HCT116 (cell line): ENCODE data around the gene DISP2. TPM values are rescaled to one million over a fixed set of nuclear protein-coding genes. Genes with fewer than 3 reads are reported as not detected.

ENCODE experiments used
- ATAC-seq: fragments of 200-7000 bp; cut with Tn5 transposase; 2 replicates; pipeline ENCODE4 v1.9.1; 2020; ENCODE audit warnings: mild to moderate bottlenecking, moderate library complexity
- BruUV-seq: library from RNA; stranded (reverse); fragments of 400-500 nt; replicated peaks from 2 replicates; lab custom pipeline; 2021; lab: Mats Ljungman, UMichigan
- CTCF ChIA-PET: fragments of 300-600 bp; sonication (Branson Sonifier 250); formaldehyde crosslinking; loops from one replicate; lab custom pipeline; 2021; ENCODE audit warnings: antibody characterized with exemption; lab: Charles Lee
- POLR2A ChIA-PET: fragments of 300-600, 350-600 bp; sonication (Branson Sonifier 250); formaldehyde crosslinking; loops from one replicate; lab custom pipeline; 2021; ENCODE audit warnings: antibody characterized with exemption; lab: Charles Lee
- RAD21 ChIA-PET, 2 experiments: fragments of 300-600 bp; sonication (Branson Sonifier 250); formaldehyde crosslinking; loops; one replicate each; lab custom pipeline; 2023; ENCODE audit warnings: low total read pairs in 2 of 2; ENCODE audit not compliant: uncharacterized antibody in 2 of 2, unreplicated experiment in 2 of 2, low non-redundant PET in 1 of 2; lab: Charles Lee
- DNase-seq: peaks from one replicate; pipeline ENCODE4 v3.0.0-alpha.2; 2010; ENCODE audit warnings: low read depth, low spot score
- H2AFZ ChIP-seq: fragments of 200-600 bp; shearing (Covaris generic), sonication (generic); 2 replicates; pipeline ENCODE4 v1.6.1; 2017; ENCODE audit warnings: low read depth, mixed run types, mixed read lengths, antibody characterized with exemption, low read length; ENCODE audit not compliant: poor library complexity, severe bottlenecking
- H3K27ac ChIP-seq: 2 replicates; pipeline ENCODE4 v1.5.1; 2012; ENCODE audit warnings: low read depth, low read length
- H3K27me3 ChIP-seq: fragments of 200-600 bp; sonication (generic); 2 replicates; pipeline ENCODE4 v1.6.1; 2016; ENCODE audit warnings: mixed run types, low read length, mixed read lengths; ENCODE audit not compliant: insufficient read depth
- H3K36me3 ChIP-seq, 2 experiments: fragments of 200-500 bp in 1 of 2; fragments of 200-600 bp in 1 of 2; sonication (Bioruptor generic) in 1 of 2; sonication (generic) in 1 of 2; 2 replicates each; pipeline versions ENCODE4 v1.5.1 to v1.6.1; 2014 to 2016; ENCODE audit warnings: low read length in 2 of 2, inconsistent platforms in 1 of 2, mixed read lengths in 1 of 2, mixed run types in 1 of 2; ENCODE audit not compliant: insufficient read depth in 2 of 2, control insufficient read depth in 1 of 2
- H3K4me1 ChIP-seq, 2 experiments: fragments of 200-600 bp in 1 of 2; sonication (generic) in 1 of 2; 2 replicates each; pipeline versions ENCODE4 v1.5.1 to v1.6.1; 2012 to 2017; ENCODE audit warnings: low read length in 2 of 2, inconsistent platforms in 1 of 2, mild to moderate bottlenecking in 1 of 2, mixed read lengths in 1 of 2, mixed run types in 1 of 2, moderate library complexity in 1 of 2; ENCODE audit not compliant: insufficient read depth in 2 of 2, control insufficient read depth in 1 of 2
- H3K4me2 ChIP-seq: fragments of 200-600 bp; sonication (generic); 2 replicates; pipeline ENCODE4 v1.6.1; 2017; ENCODE audit warnings: mixed run types, low read length, mixed read lengths
- H3K4me3 ChIP-seq, 2 experiments: fragments of 200-600 bp in 1 of 2; sonication (generic) in 1 of 2; replicated peaks in 1 of 2; 2 replicates each; pipeline ENCODE4 v1.5.1; 2011 to 2016; ENCODE audit warnings: low read length in 2 of 2, control low read depth in 1 of 2, low read depth in 1 of 2, mild to moderate bottlenecking in 1 of 2, mixed read lengths in 1 of 2, mixed run types in 1 of 2
- H3K79me2 ChIP-seq: fragments of 200-600 bp; sonication (generic); 2 replicates; pipeline ENCODE4 v1.6.1; 2017; ENCODE audit warnings: mild to moderate bottlenecking, mixed run types, low read length, moderate library complexity, mixed read lengths; ENCODE audit not compliant: insufficient read depth
- H3K9ac ChIP-seq: fragments of 200-600 bp; sonication (generic); 2 replicates; pipeline ENCODE4 v1.6.1; 2016; ENCODE audit warnings: low read length, mixed read lengths
- H3K9me2 ChIP-seq: fragments of 200-600 bp; sonication (generic), shearing (Covaris generic); 2 replicates; pipeline ENCODE4 v1.6.1; 2017; ENCODE audit warnings: mixed run types, mild to moderate bottlenecking, moderate library complexity; ENCODE audit not compliant: insufficient read depth
- H3K9me3 ChIP-seq, 2 experiments: fragments of 200-500 bp in 1 of 2; fragments of 200-600 bp in 1 of 2; sonication (Bioruptor generic) in 1 of 2; sonication (generic) in 1 of 2; 2 replicates each; pipeline ENCODE4 v1.6.1; 2014 to 2017; ENCODE audit warnings: low read length in 2 of 2, mixed read lengths in 2 of 2, inconsistent platforms in 1 of 2, low read depth in 1 of 2, mild to moderate bottlenecking in 1 of 2, mixed run types in 1 of 2, moderate library complexity in 1 of 2; ENCODE audit not compliant: control insufficient read depth in 1 of 2, insufficient read depth in 1 of 2
- H4K20me1 ChIP-seq: fragments of 200-600 bp; sonication (generic), shearing (Covaris generic); 2 replicates; pipeline ENCODE4 v1.6.1; 2017; ENCODE audit warnings: mixed run types, mild to moderate bottlenecking, moderate library complexity; ENCODE audit not compliant: insufficient read depth
- EZH2 ChIP-seq: fragments of 200-600 bp; sonication (generic); IDR thresholded peaks from 2 replicates; pipeline ENCODE4 v1.6.1; 2017; ENCODE audit warnings: antibody characterized with exemption, mixed run types
- EZH2phosphoT487 ChIP-seq: fragments of 200-600 bp; IDR thresholded peaks from 2 replicates; pipeline ENCODE4 v1.6.1; 2018; ENCODE audit warnings: antibody characterized with exemption, borderline replicate concordance
- JUND ChIP-seq: IDR thresholded peaks from 2 replicates; pipeline ENCODE4 v1.6.1; 2012
- intact Hi-C: fragments of 100-400 bp; cut with micrococcal nuclease; formaldehyde crosslinking; loops from 2 replicates; pipeline ENCODE4 v1.10.0; 2022
- total RNA-seq: library from RNA; stranded (reverse); gene quantifications from one replicate; pipeline ENCODE4 v1.2.1, GENCODE V29; 2021; ENCODE audit not compliant: unreplicated experiment
- TF ChIP-seq, protein P1 (sequence below): IDR thresholded peaks from 2 replicates; pipeline ENCODE4 v1.6.1; 2011; ENCODE audit warnings: mild to moderate bottlenecking, low read length, moderate library complexity; ENCODE audit not compliant: insufficient replicate concordance; ENCODE audit errors: extremely low read depth
- TF ChIP-seq, protein P2 (sequence below): IDR thresholded peaks from 2 replicates; pipeline ENCODE4 v1.6.1; 2012; ENCODE audit warnings: low read depth

Gene DISP2
- total RNA-seq, 1 experiment from 2014 or later: 3.3 TPM

DNA sequence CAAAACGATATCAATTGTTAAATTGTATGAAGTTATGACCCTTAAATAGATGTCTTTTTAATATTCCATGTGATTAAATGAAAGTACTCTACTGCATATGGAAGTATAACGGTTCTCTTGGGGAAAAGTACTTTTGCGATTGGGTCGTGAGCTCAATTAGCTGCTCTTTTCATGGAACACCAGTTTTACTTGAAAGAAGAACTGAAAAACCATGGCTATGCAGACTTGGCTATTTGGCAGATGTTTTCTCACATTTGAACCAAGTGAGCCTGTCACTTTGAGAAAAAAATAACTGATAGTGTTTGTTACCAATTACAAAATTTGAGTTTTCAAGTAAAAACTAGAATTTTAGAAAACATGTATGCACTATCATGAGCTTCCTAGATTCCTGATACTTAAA is 40.4 kb upstream of the DISP2 start:
- ATAC-seq (no peak), DNase-seq (no peak)
- no peak overlapping the region for H3K4me2 ChIP-seq
- TF ChIP-seq JUND (no peak), EZH2phosphoT487 (no peak), EZH2 (no peak)
- TF ChIP-seq, protein P1, sequence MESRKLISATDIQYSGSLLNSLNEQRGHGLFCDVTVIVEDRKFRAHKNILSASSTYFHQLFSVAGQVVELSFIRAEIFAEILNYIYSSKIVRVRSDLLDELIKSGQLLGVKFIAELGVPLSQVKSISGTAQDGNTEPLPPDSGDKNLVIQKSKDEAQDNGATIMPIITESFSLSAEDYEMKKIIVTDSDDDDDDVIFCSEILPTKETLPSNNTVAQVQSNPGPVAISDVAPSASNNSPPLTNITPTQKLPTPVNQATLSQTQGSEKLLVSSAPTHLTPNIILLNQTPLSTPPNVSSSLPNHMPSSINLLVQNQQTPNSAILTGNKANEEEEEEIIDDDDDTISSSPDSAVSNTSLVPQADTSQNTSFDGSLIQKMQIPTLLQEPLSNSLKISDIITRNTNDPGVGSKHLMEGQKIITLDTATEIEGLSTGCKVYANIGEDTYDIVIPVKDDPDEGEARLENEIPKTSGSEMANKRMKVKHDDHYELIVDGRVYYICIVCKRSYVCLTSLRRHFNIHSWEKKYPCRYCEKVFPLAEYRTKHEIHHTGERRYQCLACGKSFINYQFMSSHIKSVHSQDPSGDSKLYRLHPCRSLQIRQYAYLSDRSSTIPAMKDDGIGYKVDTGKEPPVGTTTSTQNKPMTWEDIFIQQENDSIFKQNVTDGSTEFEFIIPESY: no peak
- TF ChIP-seq, protein P2, sequence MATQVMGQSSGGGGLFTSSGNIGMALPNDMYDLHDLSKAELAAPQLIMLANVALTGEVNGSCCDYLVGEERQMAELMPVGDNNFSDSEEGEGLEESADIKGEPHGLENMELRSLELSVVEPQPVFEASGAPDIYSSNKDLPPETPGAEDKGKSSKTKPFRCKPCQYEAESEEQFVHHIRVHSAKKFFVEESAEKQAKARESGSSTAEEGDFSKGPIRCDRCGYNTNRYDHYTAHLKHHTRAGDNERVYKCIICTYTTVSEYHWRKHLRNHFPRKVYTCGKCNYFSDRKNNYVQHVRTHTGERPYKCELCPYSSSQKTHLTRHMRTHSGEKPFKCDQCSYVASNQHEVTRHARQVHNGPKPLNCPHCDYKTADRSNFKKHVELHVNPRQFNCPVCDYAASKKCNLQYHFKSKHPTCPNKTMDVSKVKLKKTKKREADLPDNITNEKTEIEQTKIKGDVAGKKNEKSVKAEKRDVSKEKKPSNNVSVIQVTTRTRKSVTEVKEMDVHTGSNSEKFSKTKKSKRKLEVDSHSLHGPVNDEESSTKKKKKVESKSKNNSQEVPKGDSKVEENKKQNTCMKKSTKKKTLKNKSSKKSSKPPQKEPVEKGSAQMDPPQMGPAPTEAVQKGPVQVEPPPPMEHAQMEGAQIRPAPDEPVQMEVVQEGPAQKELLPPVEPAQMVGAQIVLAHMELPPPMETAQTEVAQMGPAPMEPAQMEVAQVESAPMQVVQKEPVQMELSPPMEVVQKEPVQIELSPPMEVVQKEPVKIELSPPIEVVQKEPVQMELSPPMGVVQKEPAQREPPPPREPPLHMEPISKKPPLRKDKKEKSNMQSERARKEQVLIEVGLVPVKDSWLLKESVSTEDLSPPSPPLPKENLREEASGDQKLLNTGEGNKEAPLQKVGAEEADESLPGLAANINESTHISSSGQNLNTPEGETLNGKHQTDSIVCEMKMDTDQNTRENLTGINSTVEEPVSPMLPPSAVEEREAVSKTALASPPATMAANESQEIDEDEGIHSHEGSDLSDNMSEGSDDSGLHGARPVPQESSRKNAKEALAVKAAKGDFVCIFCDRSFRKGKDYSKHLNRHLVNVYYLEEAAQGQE: no peak
- ChIA-PET RAD21 (no interaction called here), CTCF (interaction anchor here (1.3 kb wide), 1 partner anchor 23 kb away, joined by 3 read pairs; no protein-coding TSS in a partner anchor), POLR2A (no interaction called here)
- H3K9me2 ChIP-seq: no peaks in the 10 kb centered on the region
- H3K9ac ChIP-seq: no peak overlapping the region
- no TSS peak for BruUV-seq
- H2AFZ ChIP-seq: no peak overlapping the region
- no peaks in the 10 kb centered on the region for H4K20me1 ChIP-seq
- H3K79me2 ChIP-seq: no peaks in the 10 kb centered on the region
- H3K4me3 ChIP-seq: no peak overlapping the region
- H3K9me3 ChIP-seq: no peaks in the 10 kb centered on the region
- no peaks in the 10 kb centered on the region for H3K36me3 ChIP-seq
- H3K27me3 ChIP-seq: no peaks in the 10 kb centered on the region
- H3K27ac ChIP-seq: no peak overlapping the region
- intact Hi-C loops: loop anchor here (10.0 kb wide), 1 partner anchor 633 kb away; no protein-coding TSS in a partner anchor
- peaks cover 7 to 16% of the 10 kb centered on the region in 2 experiments; a peak in 3 of 4 replicates for H3K4me1 ChIP-seq
